Stimulated activated CD4-positive, alpha-beta T cell treated with anti-CD3 and anti-CD28 coated beads, Interleukin-2, amount 100 ng/mL, for 48 hours (primary cell): ENCODE measurements around the gene PKD2L1.
"Not testable (repeated sequence)": the region's sequence is repeated elsewhere in the genome, so short reads cannot be mapped to it uniquely, and the experiment has no call there.

Experiments used
- DNase-seq, 2 donors: peaks; one replicate each; pipeline ENCODE4 v3.0.0-alpha.2; 2020

PKD2L1 gene

GRCh38 chr10:100330079-100330478 lies at the start of gene PKD2L1:
Gene PKD2L1 (minus strand): TSS chr10:100330228. CDS start chr10:100330103, 125 bp downstream.
- DNase-seq: no peak

GRCh38 chr10:100377830-100378229 lies 47.8 kb upstream of the PKD2L1 start:
- no peak for DNase-seq

GRCh38 chr10:100376656-100377055 lies 46.6 kb upstream of the PKD2L1 start:
- DNase-seq: not testable (repeated sequence)

GRCh38 chr10:100374677-100375353 lies 44.8 kb upstream of the PKD2L1 start:
- DNase-seq: not testable (repeated sequence)

GRCh38 chr10:100374200-100374655 lies 44.2 kb upstream of the PKD2L1 start:
- DNase-seq: no peak

- peak; percentile 84 to 85 for DNase-seq
These were observed 43.5 kb upstream of the PKD2L1 start for GRCh38 chr10:100373298-100374199.

GRCh38 chr10:100372415-100373297 lies 42.6 kb upstream of the PKD2L1 start:
- no peak for DNase-seq

- DNase-seq: no peak
These were observed 41.5 kb upstream of the PKD2L1 start for GRCh38 chr10:100371482-100372027.

GRCh38 chr10:100370714-100371481 lies 40.9 kb upstream of the PKD2L1 start:
- DNase-seq: peak; percentile 48 to 60

- no peak for DNase-seq
These were observed 38.7 kb upstream of the PKD2L1 start for GRCh38 chr10:100368721-100369120.

- no peak for DNase-seq
These were observed 34.8 kb upstream of the PKD2L1 start for GRCh38 chr10:100364735-100365391.

GRCh38 chr10:100364175-100364574 lies 34.1 kb upstream of the PKD2L1 start:
- no peak for DNase-seq

GRCh38 chr10:100362570-100363496 lies 32.8 kb upstream of the PKD2L1 start:
- DNase-seq: no peak

GRCh38 chr10:100360234-100360633 lies 30.2 kb upstream of the PKD2L1 start:
- DNase-seq: no peak

GRCh38 chr10:100359529-100360150 lies 29.6 kb upstream of the PKD2L1 start:
- DNase-seq: no peak

- DNase-seq: no peak
These were observed 29.0 kb upstream of the PKD2L1 start for GRCh38 chr10:100359030-100359432.

GRCh38 chr10:100357059-100357858 lies 27.2 kb upstream of the PKD2L1 start:
- no peak for DNase-seq
